Spleen (tissue), 7 donors: ENCODE measurements around the gene CHCHD6.
A peak's percentile ranks its signal among the peaks of the same experiment; 100 is the strongest.

Source experiments
- POLR2A ChIP-seq, 3 donors: fragments of 450-650 bp; IDR thresholded peaks; one replicate each; pipeline ENCODE4 v1.5.1; 2017; ENCODE audit warnings: antibody characterized with exemption in 3 of 3, mild to moderate bottlenecking in 1 of 3
- POLR2AphosphoS5 ChIP-seq, 3 donors: sonication (generic); formaldehyde crosslinking; IDR thresholded peaks; one replicate each; pipeline ENCODE4 v1.5.1; 2017; ENCODE audit warnings: antibody characterized with exemption in 3 of 3
- TF ChIP-seq, protein P1 (sequence below), 11 experiments: fragments of 200-600 bp in 7 of 11; fragments of 450-650 bp in 4 of 11; sonication (generic) in 4 of 11; IDR thresholded peaks in 8 of 11; conservative IDR thresholded peaks in 3 of 11; 1 replicate in 7 of 11; 2 replicates in 4 of 11; pipeline versions ENCODE4 v1.4.0 to v1.8.0; 2016 to 2021; ENCODE audit warnings: antibody characterized with exemption in 11 of 11, inconsistent platforms in 4 of 11, mild to moderate bottlenecking in 1 of 11
- donor health status: DM: no; HTN: no; CAD: no; lungs with moderate emphysema.
- donor health status: DM: no; HTN: no; CAD: no.
- donor health status: DM: no; HTN: no; CAD: no.

DNA sequence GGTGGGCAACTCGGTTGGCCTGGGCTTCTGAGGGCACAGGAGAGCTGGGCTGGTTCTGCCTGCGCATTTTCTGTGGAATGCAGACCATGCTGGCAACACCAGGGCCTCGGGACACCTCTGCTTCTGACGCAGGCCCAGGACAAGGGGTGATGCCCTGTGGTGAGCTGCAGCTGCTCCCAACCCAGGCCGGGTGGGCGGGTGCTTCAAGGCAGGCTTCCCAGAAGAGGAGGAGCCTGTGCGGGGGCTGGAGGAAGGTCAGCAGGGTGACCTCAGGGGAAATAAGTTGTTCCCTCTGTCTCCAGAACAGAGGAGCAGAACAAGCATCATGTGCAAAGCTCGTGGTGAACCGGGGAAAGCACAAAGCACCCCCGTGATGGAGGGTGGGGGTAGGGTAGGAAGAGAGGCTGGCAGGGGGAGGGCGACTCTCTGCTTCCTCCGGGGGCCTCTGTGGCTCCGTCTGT, 267.9 kb downstream of the CHCHD6 start:
- TF ChIP-seq, protein P1, sequence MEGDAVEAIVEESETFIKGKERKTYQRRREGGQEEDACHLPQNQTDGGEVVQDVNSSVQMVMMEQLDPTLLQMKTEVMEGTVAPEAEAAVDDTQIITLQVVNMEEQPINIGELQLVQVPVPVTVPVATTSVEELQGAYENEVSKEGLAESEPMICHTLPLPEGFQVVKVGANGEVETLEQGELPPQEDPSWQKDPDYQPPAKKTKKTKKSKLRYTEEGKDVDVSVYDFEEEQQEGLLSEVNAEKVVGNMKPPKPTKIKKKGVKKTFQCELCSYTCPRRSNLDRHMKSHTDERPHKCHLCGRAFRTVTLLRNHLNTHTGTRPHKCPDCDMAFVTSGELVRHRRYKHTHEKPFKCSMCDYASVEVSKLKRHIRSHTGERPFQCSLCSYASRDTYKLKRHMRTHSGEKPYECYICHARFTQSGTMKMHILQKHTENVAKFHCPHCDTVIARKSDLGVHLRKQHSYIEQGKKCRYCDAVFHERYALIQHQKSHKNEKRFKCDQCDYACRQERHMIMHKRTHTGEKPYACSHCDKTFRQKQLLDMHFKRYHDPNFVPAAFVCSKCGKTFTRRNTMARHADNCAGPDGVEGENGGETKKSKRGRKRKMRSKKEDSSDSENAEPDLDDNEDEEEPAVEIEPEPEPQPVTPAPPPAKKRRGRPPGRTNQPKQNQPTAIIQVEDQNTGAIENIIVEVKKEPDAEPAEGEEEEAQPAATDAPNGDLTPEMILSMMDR (IDR thresholded peaks at IDR 0.05 in 8 of 11, conservative IDR thresholded peaks at IDR 0.05 in 3 of 11): no peak
- peak; percentile 70 to 79 (median 71) for TF ChIP-seq POLR2AphosphoS5 (IDR thresholded peaks at IDR 0.05)
- no peak for TF ChIP-seq POLR2A (IDR thresholded peaks at IDR 0.05)
